K562 (cell line): ENCODE measurements around the gene CCNQ. TPM values are rescaled to one million over a fixed set of nuclear protein-coding genes. Genes with fewer than 3 reads are reported as not detected.
A peak's percentile ranks its signal among the peaks of the same experiment; 100 is the strongest.

ENCODE experiments used
- CREB1 ChIP-seq, 2 experiments: sonication (generic) in 1 of 2; formaldehyde crosslinking in 1 of 2; IDR thresholded peaks; 2 replicates each; pipeline versions ENCODE4 v1.6.1 to v1.8.0; 2012 to 2022; ENCODE audit warnings: inconsistent platforms in 1 of 2, mild to moderate bottlenecking in 1 of 2, missing genetic modification reagents in 1 of 2, moderate library complexity in 1 of 2
- DACH1 ChIP-seq: fragments of 450-650 bp; IDR thresholded peaks from 2 replicates; pipeline ENCODE4 v1.6.1; 2018; ENCODE audit not compliant: partially characterized antibody
- FOXA1 ChIP-seq: fragments of 450-650 bp; IDR thresholded peaks from 2 replicates; pipeline ENCODE4 v1.6.1; 2016; ENCODE audit warnings: mild to moderate bottlenecking, borderline replicate concordance
- MEF2A ChIP-seq: IDR thresholded peaks from 2 replicates; pipeline ENCODE4 v1.6.1; 2011; ENCODE audit warnings: low read depth, mild to moderate bottlenecking, low read length, moderate library complexity; ENCODE audit not compliant: control insufficient read depth
- NCOA1 ChIP-seq: fragments of 450-650 bp; IDR thresholded peaks from 2 replicates; pipeline ENCODE4 v1.6.1; 2016; ENCODE audit warnings: low read depth
- SRSF7 ChIP-seq: fragments of 200-400 bp; formaldehyde crosslinking; optimal IDR thresholded peaks from 2 replicates; pipeline ENCODE3; 2017; ENCODE audit warnings: mild to moderate bottlenecking, low read depth, low read length
- ZSCAN29 ChIP-seq: fragments of 450-650 bp; IDR thresholded peaks from 2 replicates; pipeline ENCODE4 v1.6.1; 2017
- polyA plus RNA-seq, 8 experiments: library from polyadenylated mRNA; depleted of rRNA in 4 of 8; stranded (reverse) in 5 of 8; unstranded in 3 of 8; fragments of >200 nt; fragmentation: Nextera tagmentation in 2 of 8; fragmentation: Illumina TruSeq in 1 of 8; extraction: Ambion mirVana in 2 of 8; extraction: Trizol in 1 of 8; gene quantifications; 2 replicates each; pipeline versions ENCODE4 v1.2.1 to v1.2.3, GENCODE V29; 2011 to 2014; ENCODE audit warnings: inconsistent platforms in 1 of 8, missing spikeins in 1 of 8
- total RNA-seq, 7 experiments: library from RNA; depleted of rRNA in 6 of 7; stranded (reverse); fragments of >200 nt in 6 of 7; fragmentation: Illumina TruSeq in 2 of 7; extraction: Trizol in 2 of 7; gene quantifications; 2 replicates each; pipeline versions ENCODE4 v1.2.1 to v1.2.3, GENCODE V29; 2011 to 2021; ENCODE audit warnings: low replicate concordance in 1 of 7
- TF ChIP-seq, protein P1 (sequence below): fragments of 250-450 bp; sonication (Bioruptor Pico); IDR thresholded peaks from 2 replicates; pipeline ENCODE4 v1.5.0; 2020; ENCODE audit warnings: mild to moderate bottlenecking
- TF ChIP-seq, protein P2 (sequence below): fragments of 250-450 bp; sonication (Bioruptor Pico); IDR thresholded peaks from 2 replicates; pipeline ENCODE4 v1.5.0; 2021; ENCODE audit warnings: mild to moderate bottlenecking, borderline replicate concordance
- TF ChIP-seq, protein P3 (sequence below): fragments of 450-650 bp; IDR thresholded peaks from 2 replicates; pipeline ENCODE4 v1.6.1; 2017; ENCODE audit warnings: mild to moderate bottlenecking, moderate library complexity

CCNQ gene
- total and polyA plus RNA-seq, 9 of the 15 experiments (the other 6 are each of a cell fraction or from before 2014, with no cell fraction given), result 0.92 to 53.8 (median 25.3) TPM

GRCh38 chrX:153609917-153610835 is 11.2 kb upstream of the CCNQ start (continued):
- TF ChIP-seq, protein P1, sequence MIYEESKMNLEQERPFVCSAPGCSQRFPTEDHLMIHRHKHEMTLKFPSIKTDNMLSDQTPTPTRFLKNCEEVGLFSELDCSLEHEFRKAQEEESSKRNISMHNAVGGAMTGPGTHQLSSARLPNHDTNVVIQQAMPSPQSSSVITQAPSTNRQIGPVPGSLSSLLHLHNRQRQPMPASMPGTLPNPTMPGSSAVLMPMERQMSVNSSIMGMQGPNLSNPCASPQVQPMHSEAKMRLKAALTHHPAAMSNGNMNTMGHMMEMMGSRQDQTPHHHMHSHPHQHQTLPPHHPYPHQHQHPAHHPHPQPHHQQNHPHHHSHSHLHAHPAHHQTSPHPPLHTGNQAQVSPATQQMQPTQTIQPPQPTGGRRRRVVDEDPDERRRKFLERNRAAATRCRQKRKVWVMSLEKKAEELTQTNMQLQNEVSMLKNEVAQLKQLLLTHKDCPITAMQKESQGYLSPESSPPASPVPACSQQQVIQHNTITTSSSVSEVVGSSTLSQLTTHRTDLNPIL (CRISPR knock-in tag), result no peak
- TF ChIP-seq NCOA1 (no peak), CREB1 (IDR thresholded peaks at IDR 0.05) (no peak), CREB1 (CRISPR knock-in tag; IDR thresholded peaks at IDR 0.05) (peak; percentile 59; the same call in 1 of the 2 replicates), DACH1 (no peak), FOXA1 (no peak), ZSCAN29 (0 out of 2 replicates have a peak, but pooled peaks have one; percentile 41), MEF2A (no peak), SRSF7 (no peak)
- TF ChIP-seq, protein P2, sequence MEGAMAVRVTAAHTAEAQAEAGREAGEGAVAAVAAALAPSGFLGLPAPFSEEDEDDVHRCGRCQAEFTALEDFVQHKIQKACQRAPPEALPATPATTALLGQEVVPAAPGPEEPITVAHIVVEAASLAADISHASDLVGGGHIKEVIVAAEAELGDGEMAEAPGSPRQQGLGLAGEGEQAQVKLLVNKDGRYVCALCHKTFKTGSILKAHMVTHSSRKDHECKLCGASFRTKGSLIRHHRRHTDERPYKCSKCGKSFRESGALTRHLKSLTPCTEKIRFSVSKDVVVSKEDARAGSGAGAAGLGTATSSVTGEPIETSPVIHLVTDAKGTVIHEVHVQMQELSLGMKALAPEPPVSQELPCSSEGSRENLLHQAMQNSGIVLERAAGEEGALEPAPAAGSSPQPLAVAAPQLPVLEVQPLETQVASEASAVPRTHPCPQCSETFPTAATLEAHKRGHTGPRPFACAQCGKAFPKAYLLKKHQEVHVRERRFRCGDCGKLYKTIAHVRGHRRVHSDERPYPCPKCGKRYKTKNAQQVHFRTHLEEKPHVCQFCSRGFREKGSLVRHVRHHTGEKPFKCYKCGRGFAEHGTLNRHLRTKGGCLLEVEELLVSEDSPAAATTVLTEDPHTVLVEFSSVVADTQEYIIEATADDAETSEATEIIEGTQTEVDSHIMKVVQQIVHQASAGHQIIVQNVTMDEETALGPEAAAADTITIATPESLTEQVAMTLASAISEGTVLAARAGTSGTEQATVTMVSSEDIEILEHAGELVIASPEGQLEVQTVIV, result no peak
- TF ChIP-seq, protein P3, sequence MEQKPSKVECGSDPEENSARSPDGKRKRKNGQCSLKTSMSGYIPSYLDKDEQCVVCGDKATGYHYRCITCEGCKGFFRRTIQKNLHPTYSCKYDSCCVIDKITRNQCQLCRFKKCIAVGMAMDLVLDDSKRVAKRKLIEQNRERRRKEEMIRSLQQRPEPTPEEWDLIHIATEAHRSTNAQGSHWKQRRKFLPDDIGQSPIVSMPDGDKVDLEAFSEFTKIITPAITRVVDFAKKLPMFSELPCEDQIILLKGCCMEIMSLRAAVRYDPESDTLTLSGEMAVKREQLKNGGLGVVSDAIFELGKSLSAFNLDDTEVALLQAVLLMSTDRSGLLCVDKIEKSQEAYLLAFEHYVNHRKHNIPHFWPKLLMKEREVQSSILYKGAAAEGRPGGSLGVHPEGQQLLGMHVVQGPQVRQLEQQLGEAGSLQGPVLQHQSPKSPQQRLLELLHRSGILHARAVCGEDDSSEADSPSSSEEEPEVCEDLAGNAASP, result no peak
